ENCODE measurements around the gene AP1S3. TPM values are rescaled to one million over a fixed set of nuclear protein-coding genes. Genes with fewer than 3 reads are reported as not detected.

AP1S3 gene
- total and polyA plus RNA-seq, 2 donors (not counting 3 experiments of a cell fraction or from before 2014, with no cell fraction given): 0.69 to 3.8 TPM

- intact Hi-C loops (cut with micrococcal nuclease) (loop anchor here (1.0 to 5.0 kb wide), 5 partner anchors 81 to 889 kb away; no protein-coding TSS in a partner anchor), dilution Hi-C loops (cut with MboI; ENCODE audit: extremely low pct_ligation_motif_present, low sequenced_read_pairs) (no loop called here)
- Histone ChIP-seq H3K4me3 (replicated peaks in 1 of 3; ENCODE audit: insufficient read depth in 1 of 3, low read depth in 1 of 3, low read length in 3 of 3) (no peak overlapping the region), H3K9me3 (replicated peaks; ENCODE audit: control insufficient read depth, insufficient read depth, low read length) (no peaks in the 10 kb centered on the region), H2AFZ (ENCODE audit: low read depth, low read length) (no peak overlapping the region), H3K27ac (ENCODE audit: insufficient read depth, low read depth, low read length) (no peak overlapping the region), H3K4me2 (ENCODE audit: insufficient read depth, low read length) (no peak overlapping the region), H3K36me3 (ENCODE audit: control insufficient read depth in 2 of 2, extremely low read depth in 1 of 2, insufficient read depth in 2 of 2, low read length in 2 of 2) (no peaks in the 10 kb centered on the region), H3K9me1 (replicated peaks; ENCODE audit: control insufficient read depth, extremely low read depth, insufficient read depth, low read length) (no peaks in the 10 kb centered on the region), H3K79me2 (ENCODE audit: control insufficient read depth, insufficient read depth, low read length) (no peaks in the 10 kb centered on the region), H3K27me3 (ENCODE audit: control insufficient read depth in 2 of 2, insufficient read depth in 2 of 2, low read length in 2 of 2) (no peaks in the 10 kb centered on the region), H3K9ac (replicated peaks; ENCODE audit: extremely low read depth, insufficient read depth, low read length) (peak overlapping the region; percentile 12), H4K20me1 (replicated peaks; ENCODE audit: control insufficient read depth, extremely low read depth, insufficient read depth, low read length) (no peaks in the 10 kb centered on the region), H3K4me1 (ENCODE audit: control insufficient read depth, extremely low read depth, insufficient read depth, low read length) (no peaks in the 10 kb centered on the region)
- peak; percentile 25 for TF ChIP-seq GATA2 (IDR thresholded peaks at IDR 0.05; ENCODE audit: insufficient read depth, insufficient read length, low read depth, low read length)
- TF ChIP-seq POLR2AphosphoS5 (IDR thresholded peaks at IDR 0.05; ENCODE audit: insufficient read depth, low read depth, low read length): no peak
- POLR2A ChIA-PET: no interaction called here
- FAIRE-seq: peak; percentile 18
- no peak for DNase-seq (ENCODE audit: low read depth, low spot score)
- no TSS peak for BruUV-seq (replicated peaks)
- CTCF ChIA-PET: interaction anchor here (0.9 to 4.7 kb wide), 13 partner anchors 8 to 613 kb away, joined by 3 to 26 read pairs (median 5); partner anchors contain the start of gene SCG2
Observed at GRCh38 chr2:223860809-223861738, 23.7 kb upstream of the AP1S3 start.

- Histone ChIP-seq H3K9me3 (replicated peaks; ENCODE audit: control insufficient read depth, insufficient read depth, low read length) (no peaks in the 10 kb centered on the region), H3K27me3 (ENCODE audit: control insufficient read depth in 2 of 2, insufficient read depth in 2 of 2, low read length in 2 of 2) (no peaks in the 10 kb centered on the region), H3K27ac (ENCODE audit: insufficient read depth, low read depth, low read length) (no peak overlapping the region), H3K9ac (replicated peaks; ENCODE audit: extremely low read depth, insufficient read depth, low read length) (no peak overlapping the region), H3K4me2 (ENCODE audit: insufficient read depth, low read length) (no peak overlapping the region), H3K9me1 (replicated peaks; ENCODE audit: control insufficient read depth, extremely low read depth, insufficient read depth, low read length) (no peaks in the 10 kb centered on the region), H3K4me3 (replicated peaks in 1 of 3; ENCODE audit: insufficient read depth in 1 of 3, low read depth in 1 of 3, low read length in 3 of 3) (no peak overlapping the region), H2AFZ (ENCODE audit: low read depth, low read length) (no peak overlapping the region), H4K20me1 (replicated peaks; ENCODE audit: control insufficient read depth, extremely low read depth, insufficient read depth, low read length) (no peaks in the 10 kb centered on the region), H3K79me2 (ENCODE audit: control insufficient read depth, insufficient read depth, low read length) (no peaks in the 10 kb centered on the region), H3K4me1 (ENCODE audit: control insufficient read depth, extremely low read depth, insufficient read depth, low read length) (no peaks in the 10 kb centered on the region), H3K36me3 (ENCODE audit: control insufficient read depth in 2 of 2, extremely low read depth in 1 of 2, insufficient read depth in 2 of 2, low read length in 2 of 2) (no peaks in the 10 kb centered on the region)
- intact Hi-C loops (cut with micrococcal nuclease): no loop called here
- DNase-seq (ENCODE audit: low read depth, low spot score): no peak
- no TSS peak for BruUV-seq (replicated peaks)
- dilution Hi-C loops (cut with MboI; ENCODE audit: extremely low pct_ligation_motif_present, low sequenced_read_pairs): no loop called here
- no peak for FAIRE-seq
- ChIA-PET CTCF (interaction anchor here (0.8 to 4.7 kb wide), 5 partner anchors 59 to 887 kb away, joined by 3 to 26 read pairs (median 12); no protein-coding TSS in a partner anchor), POLR2A (no interaction called here)
- TF ChIP-seq POLR2AphosphoS5 (IDR thresholded peaks at IDR 0.05; ENCODE audit: insufficient read depth, low read depth, low read length) (no peak), MYC (IDR thresholded peaks at IDR 0.05; ENCODE audit: low read depth, low read length) (no peak), GATA2 (IDR thresholded peaks at IDR 0.05; ENCODE audit: insufficient read depth, insufficient read length, low read depth, low read length) (no peak), FOS (IDR thresholded peaks at IDR 0.05; ENCODE audit: borderline replicate concordance, insufficient read depth, low read length) (no peak), JUN (IDR thresholded peaks at IDR 0.05; ENCODE audit: borderline replicate concordance, insufficient read depth, insufficient read length, low read depth) (no peak), EZH2 (IDR thresholded peaks at IDR 0.05; ENCODE audit: borderline replicate concordance, low read depth, low read length, severe bottlenecking) (no peak), POLR2A (IDR thresholded peaks at IDR 0.05; ENCODE audit: low read depth, low read length) (no peak)
- TF ChIP-seq, protein P1, sequence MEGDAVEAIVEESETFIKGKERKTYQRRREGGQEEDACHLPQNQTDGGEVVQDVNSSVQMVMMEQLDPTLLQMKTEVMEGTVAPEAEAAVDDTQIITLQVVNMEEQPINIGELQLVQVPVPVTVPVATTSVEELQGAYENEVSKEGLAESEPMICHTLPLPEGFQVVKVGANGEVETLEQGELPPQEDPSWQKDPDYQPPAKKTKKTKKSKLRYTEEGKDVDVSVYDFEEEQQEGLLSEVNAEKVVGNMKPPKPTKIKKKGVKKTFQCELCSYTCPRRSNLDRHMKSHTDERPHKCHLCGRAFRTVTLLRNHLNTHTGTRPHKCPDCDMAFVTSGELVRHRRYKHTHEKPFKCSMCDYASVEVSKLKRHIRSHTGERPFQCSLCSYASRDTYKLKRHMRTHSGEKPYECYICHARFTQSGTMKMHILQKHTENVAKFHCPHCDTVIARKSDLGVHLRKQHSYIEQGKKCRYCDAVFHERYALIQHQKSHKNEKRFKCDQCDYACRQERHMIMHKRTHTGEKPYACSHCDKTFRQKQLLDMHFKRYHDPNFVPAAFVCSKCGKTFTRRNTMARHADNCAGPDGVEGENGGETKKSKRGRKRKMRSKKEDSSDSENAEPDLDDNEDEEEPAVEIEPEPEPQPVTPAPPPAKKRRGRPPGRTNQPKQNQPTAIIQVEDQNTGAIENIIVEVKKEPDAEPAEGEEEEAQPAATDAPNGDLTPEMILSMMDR (IDR thresholded peaks at IDR 0.05; ENCODE audit: extremely low read depth in 1 of 2, insufficient read depth in 1 of 2, low read depth in 1 of 2, low read length in 2 of 2): no peak
- TF ChIP-seq, protein P2, sequence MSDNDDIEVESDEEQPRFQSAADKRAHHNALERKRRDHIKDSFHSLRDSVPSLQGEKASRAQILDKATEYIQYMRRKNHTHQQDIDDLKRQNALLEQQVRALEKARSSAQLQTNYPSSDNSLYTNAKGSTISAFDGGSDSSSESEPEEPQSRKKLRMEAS (IDR thresholded peaks at IDR 0.05; ENCODE audit: insufficient read depth, insufficient read length): no peak
Observed at GRCh38 chr2:223859070-223859469, 21.7 kb upstream of the AP1S3 start.
